Ectodermal cell (in vitro differentiated cells): ENCODE measurements around the gene COL5A1.

Source experiments
- H3K27ac ChIP-seq: 2 replicates; pipeline ENCODE4 v1.7.0; 2013; ENCODE audit warnings: mild to moderate bottlenecking, low read depth, low read length; ENCODE audit not compliant: insufficient read depth, poor library complexity, severe bottlenecking
- H3K27me3 ChIP-seq: 2 replicates; pipeline ENCODE4 v1.7.0; 2013; ENCODE audit warnings: mild to moderate bottlenecking, low read length; ENCODE audit not compliant: insufficient read depth, control insufficient read depth, poor library complexity, severe bottlenecking
- H3K36me3 ChIP-seq: one replicate; pipeline ENCODE4 v1.7.0; 2013; ENCODE audit warnings: low read length; ENCODE audit not compliant: control insufficient read depth, insufficient read depth
- H3K4me1 ChIP-seq: one replicate; pipeline ENCODE4 v1.7.0; 2013; ENCODE audit warnings: low read length; ENCODE audit not compliant: control insufficient read depth, insufficient read depth
- H3K4me3 ChIP-seq: 2 replicates; pipeline ENCODE4 v1.7.0; 2013; ENCODE audit warnings: low read depth, low read length, control low read depth; ENCODE audit not compliant: insufficient read depth
- H3K9me3 ChIP-seq: 2 replicates; pipeline ENCODE4 v1.7.0; 2013; ENCODE audit warnings: mild to moderate bottlenecking, low read length, moderate library complexity; ENCODE audit not compliant: control insufficient read depth
- WGBS, 2 experiments: methylation state at CpG; one replicate each; pipeline ENCODE4 v1.1.7; 2013; ENCODE audit warnings: missing lambda C conversion rate in 2 of 2; 5-methylcytosine and 5-hydroxymethylcytosine counted together

COL5A1 gene

DNA sequence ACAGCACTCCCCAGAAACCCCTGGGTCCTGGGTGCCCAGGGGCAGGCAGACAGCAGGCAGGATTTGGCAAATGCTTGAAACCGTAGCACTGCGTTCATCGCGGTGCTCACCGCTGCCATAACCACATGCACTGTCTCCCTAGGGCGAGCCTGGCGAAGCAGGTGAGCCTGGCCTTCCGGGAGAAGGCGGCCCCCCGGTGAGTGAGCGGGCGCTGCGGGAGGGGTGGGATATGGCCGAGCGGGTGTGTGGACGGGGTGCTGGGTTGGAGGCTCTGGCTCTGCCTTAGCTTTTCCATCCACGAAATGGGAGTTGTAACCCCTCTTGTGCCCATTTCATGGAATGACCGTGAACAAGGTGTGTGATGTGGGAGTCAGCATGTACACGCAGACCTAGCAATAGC lies 172.2 kb downstream of the COL5A1 start:
- Histone ChIP-seq H3K4me3 (no peak overlapping the region), H3K27ac (no peak overlapping the region)
- 95 to 98% methylated on average over 19 of the region's 19 CpGs for WGBS, 2 experiments

GRCh38 chr9:134814598-134815215 lies 173.1 kb downstream of the COL5A1 start:
- H3K27me3 ChIP-seq, result no peaks in the 10 kb centered on the region
- no peak overlapping the region for H3K4me3 ChIP-seq
- H3K4me1 ChIP-seq, result peaks cover 16% of the 10 kb centered on the region
- no peaks in the 10 kb centered on the region for H3K36me3 ChIP-seq
- H3K9me3 ChIP-seq, result no peaks in the 10 kb centered on the region
- 92 to 94% methylated on average over 16 of the region's 16 CpGs for WGBS, 2 experiments
- no peak overlapping the region for H3K27ac ChIP-seq

More for the DNA sequence above, 172.2 kb downstream of the COL5A1 start:
- H3K36me3 ChIP-seq, result no peaks in the 10 kb centered on the region
- no peaks in the 10 kb centered on the region for H3K9me3 ChIP-seq
- no peaks in the 10 kb centered on the region for H3K27me3 ChIP-seq
- peaks cover 16% of the 10 kb centered on the region for H3K4me1 ChIP-seq

- WGBS, 2 experiments, result 95 to 97% methylated on average over 16 of the region's 16 CpGs
- Histone ChIP-seq H3K27ac (no peak overlapping the region), H3K36me3 (no peaks in the 10 kb centered on the region)
These were observed 174.0 kb downstream of the COL5A1 start for GRCh38 chr9:134815435-134816214.

GRCh38 chr9:134816264-134816663 lies 174.7 kb downstream of the COL5A1 start:
- Histone ChIP-seq H3K9me3 (no peaks in the 10 kb centered on the region), H3K27me3 (no peaks in the 10 kb centered on the region), H3K36me3 (no peaks in the 10 kb centered on the region), H3K4me3 (no peak overlapping the region), H3K4me1 (peaks cover 10% of the 10 kb centered on the region), H3K27ac (no peak overlapping the region)
- WGBS, 2 experiments, result 95% methylated on average over 16 of the region's 16 CpGs

More at GRCh38 chr9:134815435-134816214, 174.0 kb downstream of the COL5A1 start:
- Histone ChIP-seq H3K27me3 (no peaks in the 10 kb centered on the region), H3K4me3 (no peak overlapping the region), H3K9me3 (no peaks in the 10 kb centered on the region), H3K4me1 (peaks cover 16% of the 10 kb centered on the region)

DNA sequence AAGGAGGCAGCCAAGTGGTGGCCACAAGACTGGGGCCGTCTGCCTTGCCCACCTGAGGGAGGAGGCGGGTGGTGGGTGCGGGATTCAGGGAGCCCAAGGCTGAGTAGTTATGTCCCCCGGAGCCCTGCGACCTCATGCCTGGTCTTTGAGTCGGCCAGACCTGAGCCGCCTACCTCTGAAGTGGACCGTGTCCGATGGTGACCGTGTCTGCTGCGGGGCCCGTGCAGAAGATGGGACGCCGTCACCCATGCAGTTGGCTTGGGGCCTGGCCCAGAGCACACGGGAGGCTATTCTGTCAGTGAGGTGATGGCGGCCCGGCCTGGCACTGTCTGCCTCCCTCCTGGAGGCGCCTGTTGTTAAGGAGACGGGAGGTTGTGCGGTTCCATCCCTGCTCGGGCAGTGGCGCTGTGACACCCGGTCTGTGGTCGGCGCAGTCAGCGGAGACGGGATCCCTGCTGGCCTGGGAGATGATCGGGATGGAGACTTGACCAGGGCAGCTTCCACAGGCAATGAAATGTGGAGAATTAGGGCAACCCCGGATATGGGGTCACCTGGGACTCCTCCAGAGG lies 176.5 kb downstream of the COL5A1 start:
- H3K9me3 ChIP-seq, result no peaks in the 10 kb centered on the region
- WGBS, 2 experiments, result 94 to 97% methylated on average over 29 of the region's 29 CpGs
- no peak overlapping the region for H3K4me3 ChIP-seq
- no peak overlapping the region for H3K27ac ChIP-seq
- no peaks in the 10 kb centered on the region for H3K36me3 ChIP-seq
- H3K4me1 ChIP-seq, result no peaks in the 10 kb centered on the region
- H3K27me3 ChIP-seq, result no peaks in the 10 kb centered on the region

DNA sequence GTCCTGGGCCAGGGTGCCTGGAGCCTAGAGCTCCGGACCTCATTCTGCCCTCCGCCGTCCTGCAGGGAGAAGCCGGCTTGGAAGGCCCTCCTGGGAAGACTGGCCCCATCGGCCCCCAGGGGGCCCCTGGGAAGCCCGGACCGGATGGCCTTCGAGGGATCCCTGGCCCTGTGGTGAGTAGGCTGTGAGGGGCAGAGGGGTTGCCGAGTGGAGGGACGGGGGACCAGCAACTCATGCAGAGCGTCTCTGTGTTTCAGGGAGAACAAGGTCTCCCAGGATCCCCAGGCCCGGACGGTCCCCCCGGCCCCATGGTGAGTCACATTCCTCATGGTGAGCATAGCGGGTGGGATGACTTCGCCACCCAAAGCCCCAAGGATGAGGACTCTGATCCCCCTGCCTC lies 177.0 kb downstream of the COL5A1 start:
- no peak overlapping the region for H3K27ac ChIP-seq
- no peaks in the 10 kb centered on the region for H3K36me3 ChIP-seq
- WGBS, 2 experiments, result 95% methylated on average over 16 of the region's 16 CpGs
- H3K4me3 ChIP-seq, result no peak overlapping the region
- H3K27me3 ChIP-seq, result no peaks in the 10 kb centered on the region
- H3K4me1 ChIP-seq, result no peaks in the 10 kb centered on the region
- no peaks in the 10 kb centered on the region for H3K9me3 ChIP-seq

- no peaks in the 10 kb centered on the region for H3K27me3 ChIP-seq
- H3K27ac ChIP-seq, result no peak overlapping the region
- no peaks in the 10 kb centered on the region for H3K4me1 ChIP-seq
- H3K36me3 ChIP-seq, result no peaks in the 10 kb centered on the region
- WGBS, 2 experiments, result 95 to 97% methylated on average over 13 of the region's 13 CpGs
- no peaks in the 10 kb centered on the region for H3K9me3 ChIP-seq
- H3K4me3 ChIP-seq, result no peak overlapping the region
These were observed 179.3 kb downstream of the COL5A1 start for GRCh38 chr9:134820901-134821300.

DNA sequence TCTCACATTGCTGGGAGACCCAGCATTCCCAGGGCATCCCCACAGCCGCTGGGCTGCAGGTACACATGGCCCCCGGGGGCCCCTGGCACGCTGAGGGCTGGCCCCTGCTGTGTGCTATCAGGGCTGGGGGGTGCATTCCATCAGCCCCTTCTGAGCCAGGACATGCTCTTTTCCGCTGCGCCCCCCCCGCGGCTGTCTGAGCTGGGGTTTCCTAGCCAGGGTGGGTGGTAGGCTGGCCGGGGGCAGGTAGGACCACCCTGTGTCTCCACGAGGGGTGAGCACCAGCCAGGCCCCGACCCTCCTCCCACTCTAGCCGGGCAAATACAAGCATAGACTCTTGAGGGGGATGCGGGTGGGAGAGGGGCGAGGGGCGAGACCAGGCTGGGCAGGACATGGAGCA lies 180.9 kb downstream of the COL5A1 start:
- Histone ChIP-seq H3K36me3 (no peaks in the 10 kb centered on the region), H3K27ac (no peak overlapping the region), H3K27me3 (no peaks in the 10 kb centered on the region), H3K4me3 (no peak overlapping the region), H3K4me1 (no peaks in the 10 kb centered on the region), H3K9me3 (no peaks in the 10 kb centered on the region)
- 86 to 92% methylated on average over 14 of the region's 14 CpGs for WGBS, 2 experiments

GRCh38 chr9:134823623-134824022 lies 182.0 kb downstream of the COL5A1 start:
- Histone ChIP-seq H3K4me1 (no peaks in the 10 kb centered on the region), H3K36me3 (no peaks in the 10 kb centered on the region), H3K27me3 (no peaks in the 10 kb centered on the region), H3K4me3 (no peak overlapping the region), H3K27ac (no peak overlapping the region), H3K9me3 (no peaks in the 10 kb centered on the region)
- 95% methylated on average over 7 of the region's 7 CpGs for WGBS, 2 experiments

DNA sequence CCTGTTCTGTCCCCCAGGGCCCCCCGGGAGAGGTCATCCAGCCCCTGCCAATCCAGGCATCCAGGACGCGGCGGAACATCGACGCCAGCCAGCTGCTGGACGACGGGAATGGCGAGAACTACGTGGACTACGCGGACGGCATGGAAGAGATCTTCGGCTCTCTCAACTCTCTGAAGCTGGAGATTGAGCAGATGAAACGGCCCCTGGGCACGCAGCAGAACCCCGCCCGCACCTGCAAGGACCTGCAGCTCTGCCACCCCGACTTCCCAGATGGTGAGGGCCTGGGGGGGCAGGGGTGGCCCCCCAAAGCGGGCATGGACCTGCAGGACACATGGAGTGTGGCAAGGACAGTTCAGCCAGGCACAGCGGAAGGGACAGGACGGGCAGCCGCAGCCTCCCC lies 183.0 kb downstream of the COL5A1 start:
- H3K36me3 ChIP-seq, result no peaks in the 10 kb centered on the region
- 93 to 95% methylated on average over 23 of the region's 23 CpGs for WGBS, 2 experiments
- no peaks in the 10 kb centered on the region for H3K4me1 ChIP-seq
- H3K27me3 ChIP-seq, result no peaks in the 10 kb centered on the region
- H3K9me3 ChIP-seq, result no peaks in the 10 kb centered on the region
- no peak overlapping the region for H3K4me3 ChIP-seq
- no peak overlapping the region for H3K27ac ChIP-seq
